Activated T-helper 17 cell treated with anti-CD3 and anti-CD28 coated beads, Interleukin-2, amount 50 U/mL, for 72 hours (primary cell): ENCODE results near the gene CALHM3. TPM values are rescaled to one million over a fixed set of nuclear protein-coding genes. Genes with fewer than 3 reads are reported as not detected.

ENCODE experiments used
- ATAC-seq: fragments of 150-1000 bp; cut with Tn5 transposase; replicated peaks from 2 replicates; pipeline ENCODE4 v1.10.0; 2021; ENCODE audit warnings: mild to moderate bottlenecking, moderate library complexity
- H3K27ac Mint-ChIP-seq: one replicate; pipeline ENCODE4 v1.8.0; 2022; ENCODE audit warnings: mixed read lengths
- H3K27me3 Mint-ChIP-seq: one replicate; pipeline ENCODE4 v1.8.0; 2022; ENCODE audit warnings: mixed read lengths
- H3K36me3 Mint-ChIP-seq: one replicate; pipeline ENCODE4 v1.8.0; 2022; ENCODE audit warnings: low read depth, mild to moderate bottlenecking, mixed read lengths
- H3K4me1 Mint-ChIP-seq: one replicate; pipeline ENCODE4 v1.8.0; 2022; ENCODE audit warnings: mixed read lengths
- H3K4me3 Mint-ChIP-seq: one replicate; pipeline ENCODE4 v1.8.0; 2022; ENCODE audit warnings: mild to moderate bottlenecking, mixed read lengths
- H3K9me3 Mint-ChIP-seq: one replicate; pipeline ENCODE4 v1.8.0; 2022; ENCODE audit warnings: mixed read lengths
- total RNA-seq, 2 donors: library from RNA; stranded (reverse); gene quantifications; one replicate each; pipeline ENCODE4 v1.2.3, GENCODE V29; 2022

The CALHM3 gene
- total RNA-seq, 2 donors from 2014 or later = not detected

GRCh38 chr10:103442031-103442461, 37.0 kb downstream of the CALHM3 start:
- ATAC-seq = no peak
- peaks cover 99% of the 10 kb centered on the region for H3K36me3 Mint-ChIP-seq
- no peaks in the 10 kb centered on the region for H3K27me3 Mint-ChIP-seq
- no peaks in the 10 kb centered on the region for H3K9me3 Mint-ChIP-seq
- H3K27ac Mint-ChIP-seq = no peak overlapping the region
- H3K4me3 Mint-ChIP-seq = no peak overlapping the region
- H3K4me1 Mint-ChIP-seq = peaks cover 9% of the 10 kb centered on the region

GRCh38 chr10:103441611-103442010, 37.4 kb downstream of the CALHM3 start:
- H3K9me3 Mint-ChIP-seq = no peaks in the 10 kb centered on the region
- H3K27ac Mint-ChIP-seq = no peak overlapping the region
- no peak overlapping the region for H3K4me3 Mint-ChIP-seq
- no peaks in the 10 kb centered on the region for H3K27me3 Mint-ChIP-seq
- H3K36me3 Mint-ChIP-seq = peaks cover 99% of the 10 kb centered on the region
- H3K4me1 Mint-ChIP-seq = peaks cover 9% of the 10 kb centered on the region
- no peak for ATAC-seq

- H3K4me1 Mint-ChIP-seq = peaks cover 7% of the 10 kb centered on the region
- H3K27me3 Mint-ChIP-seq = no peaks in the 10 kb centered on the region
- H3K4me3 Mint-ChIP-seq = no peak overlapping the region
- no peak overlapping the region for H3K27ac Mint-ChIP-seq
- ATAC-seq = no peak
- peaks cover 99% of the 10 kb centered on the region for H3K36me3 Mint-ChIP-seq
- no peaks in the 10 kb centered on the region for H3K9me3 Mint-ChIP-seq
Measured at GRCh38 chr10:103441206-103441605, 37.8 kb downstream of the CALHM3 start.

GRCh38 chr10:103440416-103440815, 38.6 kb downstream of the CALHM3 start:
- H3K27ac Mint-ChIP-seq = peak overlapping the region; percentile 75
- H3K27me3 Mint-ChIP-seq = no peaks in the 10 kb centered on the region
- ATAC-seq = no peak
- H3K36me3 Mint-ChIP-seq = peaks cover 99% of the 10 kb centered on the region
- no peak overlapping the region for H3K4me3 Mint-ChIP-seq
- H3K9me3 Mint-ChIP-seq = no peaks in the 10 kb centered on the region
- H3K4me1 Mint-ChIP-seq = peaks cover 5% of the 10 kb centered on the region

- peak overlapping the region; percentile 75 for H3K27ac Mint-ChIP-seq
- H3K9me3 Mint-ChIP-seq = no peaks in the 10 kb centered on the region
- ATAC-seq = no peak
- H3K4me3 Mint-ChIP-seq = no peak overlapping the region
- peaks cover 99% of the 10 kb centered on the region for H3K36me3 Mint-ChIP-seq
- peaks cover 5% of the 10 kb centered on the region for H3K4me1 Mint-ChIP-seq
- H3K27me3 Mint-ChIP-seq = no peaks in the 10 kb centered on the region
Measured at GRCh38 chr10:103439776-103440175, 39.3 kb downstream of the CALHM3 start.

GRCh38 chr10:103433858-103434257, 45.2 kb downstream of the CALHM3 start:
- H3K27ac Mint-ChIP-seq = no peak overlapping the region
- H3K36me3 Mint-ChIP-seq = peaks cover 98% of the 10 kb centered on the region

GRCh38 chr10:103431902-103432301, 47.1 kb downstream of the CALHM3 start:
- peak; percentile 38 for ATAC-seq
- Mint-ChIP-seq H3K4me1 (peaks cover 10% of the 10 kb centered on the region), H3K4me3 (no peak overlapping the region), H3K27me3 (no peaks in the 10 kb centered on the region), H3K9me3 (no peaks in the 10 kb centered on the region), H3K27ac (peak overlapping the region; percentile 26), H3K36me3 (peaks cover 99% of the 10 kb centered on the region)

More at GRCh38 chr10:103433858-103434257, 45.2 kb downstream of the CALHM3 start:
- Mint-ChIP-seq H3K9me3 (no peaks in the 10 kb centered on the region), H3K27me3 (no peaks in the 10 kb centered on the region), H3K4me3 (no peak overlapping the region), H3K4me1 (peaks cover 8% of the 10 kb centered on the region)
- no peak for ATAC-seq

GRCh38 chr10:103429647-103430046, 49.4 kb downstream of the CALHM3 start:
- H3K4me1 Mint-ChIP-seq = peaks cover 10% of the 10 kb centered on the region
- ATAC-seq = peak; percentile 76
- H3K36me3 Mint-ChIP-seq = peaks cover 99% of the 10 kb centered on the region
- peak overlapping the region; percentile 0 for H3K27ac Mint-ChIP-seq
- peak overlapping the region; percentile 10 for H3K4me3 Mint-ChIP-seq
- no peaks in the 10 kb centered on the region for H3K27me3 Mint-ChIP-seq
- H3K9me3 Mint-ChIP-seq = no peaks in the 10 kb centered on the region

GRCh38 chr10:103428989-103429643, 49.9 kb downstream of the CALHM3 start:
- Mint-ChIP-seq H3K4me1 (peaks cover 10% of the 10 kb centered on the region), H3K27me3 (no peaks in the 10 kb centered on the region), H3K4me3 (peak overlapping the region; percentile 10), H3K36me3 (peaks cover 100% of the 10 kb centered on the region), H3K9me3 (no peaks in the 10 kb centered on the region), H3K27ac (peak overlapping the region; percentile 0)
- peak; percentile 63 for ATAC-seq

GRCh38 chr10:103427866-103428265, 51.2 kb downstream of the CALHM3 start:
- Mint-ChIP-seq H3K36me3 (peaks cover 100% of the 10 kb centered on the region), H3K4me1 (peaks cover 10% of the 10 kb centered on the region), H3K9me3 (no peaks in the 10 kb centered on the region), H3K4me3 (no peak overlapping the region), H3K27ac (no peak overlapping the region), H3K27me3 (no peaks in the 10 kb centered on the region)
- ATAC-seq = no peak

- H3K27ac Mint-ChIP-seq = no peak overlapping the region
- H3K27me3 Mint-ChIP-seq = no peaks in the 10 kb centered on the region
- H3K4me3 Mint-ChIP-seq = no peak overlapping the region
- no peaks in the 10 kb centered on the region for H3K9me3 Mint-ChIP-seq
- peaks cover 97% of the 10 kb centered on the region for H3K36me3 Mint-ChIP-seq
- H3K4me1 Mint-ChIP-seq = peaks cover 6% of the 10 kb centered on the region
- no peak for ATAC-seq
Measured at GRCh38 chr10:103423748-103424147, 55.3 kb downstream of the CALHM3 start.

Other genes with a start within 250 kb of the CALHM3 start
- not detected for gene RPEL1, start 233.4 kb downstream of the CALHM3 start, total RNA-seq
- under 1 TPM; 0.13 to 0.65 TPM for gene INA, start 202.1 kb downstream of the CALHM3 start, total RNA-seq
- 10 to 100 TPM; 11.3 to 14.2 TPM for gene PCGF6, start 128.1 kb downstream of the CALHM3 start, total RNA-seq
- 10 to 100 TPM in 1 of 2 donors, 1 to 10 TPM in 1; 8.7 to 13.4 TPM for gene TAF5, start 111.3 kb downstream of the CALHM3 start, total RNA-seq
- gene ATP5MK, start 82.8 kb downstream of the CALHM3 start, total RNA-seq = 100 to 1,000 TPM; 290 to 425 TPM
- gene PDCD11, start 82.6 kb downstream of the CALHM3 start, total RNA-seq = 10 to 100 TPM; 50.1 to 79.5 TPM
- 10 to 100 TPM; 18.2 to 26.0 TPM for gene CALHM2, start 26.9 kb downstream of the CALHM3 start, total RNA-seq
- under 1 TPM in 1 of 2 donors, not detected in 1; 0.11 TPM for gene CALHM1, start 20.3 kb downstream of the CALHM3 start, total RNA-seq
- 1 to 10 TPM; 2.1 to 3.7 TPM for gene NEURL1, start 14.5 kb upstream of the CALHM3 start, total RNA-seq